NB4 (cell line): Measurements from ENCODE around the gene LPGAT1.

ENCODE experiments used
- CTCF ChIP-seq: IDR thresholded peaks from one replicate; pipeline ENCODE4 v1.5.1; 2012; ENCODE audit warnings: low read depth, low read length
- MYC ChIP-seq: IDR thresholded peaks from 2 replicates; pipeline ENCODE4 v1.6.1; 2011; ENCODE audit warnings: low read depth, low read length
- POLR2A ChIP-seq: IDR thresholded peaks from 2 replicates; pipeline ENCODE4 v1.6.1; 2011; ENCODE audit warnings: mild to moderate bottlenecking; ENCODE audit not compliant: insufficient read length; ENCODE audit errors: extremely low read depth
- TF ChIP-seq, protein P1 (sequence below): IDR thresholded peaks from 2 replicates; pipeline ENCODE4 v1.6.1; 2011; ENCODE audit warnings: low read depth, low read length

DNA sequence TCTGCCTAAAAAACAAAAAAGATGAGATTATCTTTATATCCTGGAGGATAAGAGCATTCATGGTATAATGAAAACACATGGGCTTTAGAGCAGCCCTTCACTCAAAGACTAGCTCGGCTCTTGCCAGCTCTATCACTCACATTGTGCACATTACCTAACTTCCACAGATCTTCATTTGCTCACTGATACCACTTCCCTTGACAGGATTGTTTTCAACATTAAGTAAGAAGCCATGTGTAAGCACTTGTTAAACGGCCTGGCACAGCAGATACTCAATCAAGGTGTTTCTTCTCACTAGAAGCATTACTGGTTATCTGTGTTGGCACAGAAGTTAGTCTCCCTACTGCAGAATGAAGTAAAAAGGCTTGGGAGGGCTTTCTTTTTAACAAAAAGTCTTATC, 18.7 kb downstream of the LPGAT1 start:
- TF ChIP-seq CTCF (no peak), POLR2A (no peak), MYC (no peak)
- TF ChIP-seq, protein P1, sequence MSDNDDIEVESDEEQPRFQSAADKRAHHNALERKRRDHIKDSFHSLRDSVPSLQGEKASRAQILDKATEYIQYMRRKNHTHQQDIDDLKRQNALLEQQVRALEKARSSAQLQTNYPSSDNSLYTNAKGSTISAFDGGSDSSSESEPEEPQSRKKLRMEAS, result no peak
